ENCODE results near the gene MAPKAP1.

The MAPKAP1 gene

GRCh38 chr9:125706651-125707471 lies at the start of gene MAPKAP1:
TSS of gene MAPKAP1 (minus strand) at chr9:125707208. CDS start at chr9:125672574, 34,634 bp downstream.
- DNase-seq (ENCODE audit: extremely low read depth in 1 of 2, low read depth in 1 of 2), result peak; percentile 88 to 92

- no peak for DNase-seq (ENCODE audit: extremely low read depth in 1 of 2, low read depth in 1 of 2)
Measured at GRCh38 chr9:125756518-125756917, 49.5 kb upstream of the MAPKAP1 start.

- DNase-seq (ENCODE audit: extremely low read depth in 1 of 2, low read depth in 1 of 2), result no peak
Measured at GRCh38 chr9:125755340-125755739, 48.3 kb upstream of the MAPKAP1 start.

GRCh38 chr9:125754096-125754495 lies 47.1 kb upstream of the MAPKAP1 start:
- no peak for DNase-seq (ENCODE audit: extremely low read depth in 1 of 2, low read depth in 1 of 2)

GRCh38 chr9:125752070-125752628 lies 45.1 kb upstream of the MAPKAP1 start:
- no peak for DNase-seq (ENCODE audit: extremely low read depth in 1 of 2, low read depth in 1 of 2)

- no peak for DNase-seq (ENCODE audit: extremely low read depth in 1 of 2, low read depth in 1 of 2)
Measured at GRCh38 chr9:125750627-125751011, 43.6 kb upstream of the MAPKAP1 start.

- no peak for DNase-seq (ENCODE audit: extremely low read depth in 1 of 2, low read depth in 1 of 2)
Measured at GRCh38 chr9:125749951-125750626, 43.1 kb upstream of the MAPKAP1 start.

- no peak for DNase-seq (ENCODE audit: extremely low read depth in 1 of 2, low read depth in 1 of 2)
Measured at GRCh38 chr9:125749287-125749935, 42.4 kb upstream of the MAPKAP1 start.

GRCh38 chr9:125748446-125749099 lies 41.6 kb upstream of the MAPKAP1 start:
- DNase-seq (ENCODE audit: extremely low read depth in 1 of 2, low read depth in 1 of 2), result no peak

- peak in 1 of 2 donors; percentile 2 for DNase-seq (ENCODE audit: extremely low read depth in 1 of 2, low read depth in 1 of 2)
Measured at GRCh38 chr9:125747765-125748445, 40.9 kb upstream of the MAPKAP1 start.

- peak; percentile 5 to 26 for DNase-seq (ENCODE audit: extremely low read depth in 1 of 2, low read depth in 1 of 2)
Measured at GRCh38 chr9:125747053-125747764, 40.2 kb upstream of the MAPKAP1 start, which contains the start of gene PBX3. TSS of gene PBX3 (plus strand) at chr9:125747373.

GRCh38 chr9:125746774-125747052 lies 39.7 kb upstream of the MAPKAP1 start:
- DNase-seq (ENCODE audit: extremely low read depth in 1 of 2, low read depth in 1 of 2), result no peak

- DNase-seq (ENCODE audit: extremely low read depth in 1 of 2, low read depth in 1 of 2), result peak; percentile 89 to 91
Measured at GRCh38 chr9:125746017-125746773, 39.2 kb upstream of the MAPKAP1 start.

- DNase-seq (ENCODE audit: extremely low read depth in 1 of 2, low read depth in 1 of 2), result no peak
Measured at GRCh38 chr9:125745682-125746016, 38.6 kb upstream of the MAPKAP1 start.

- DNase-seq (ENCODE audit: extremely low read depth in 1 of 2, low read depth in 1 of 2), result no peak
Measured at GRCh38 chr9:125745018-125745417, 38.0 kb upstream of the MAPKAP1 start.

GRCh38 chr9:125744616-125745015 lies 37.6 kb upstream of the MAPKAP1 start:
- DNase-seq (ENCODE audit: extremely low read depth in 1 of 2, low read depth in 1 of 2), result no peak

GRCh38 chr9:125743682-125744428 lies 36.8 kb upstream of the MAPKAP1 start:
- no peak for DNase-seq (ENCODE audit: extremely low read depth in 1 of 2, low read depth in 1 of 2)

- no peak for DNase-seq (ENCODE audit: extremely low read depth in 1 of 2, low read depth in 1 of 2)
Measured at GRCh38 chr9:125742657-125743056, 35.6 kb upstream of the MAPKAP1 start.
